GM19240 (cell line): ENCODE results near the gene FAM234B.
A peak's percentile ranks its signal among the peaks of the same experiment; 100 is the strongest.

Experiments used
- DNase-seq: peaks from one replicate; pipeline ENCODE4 v3.0.0; 2011; ENCODE audit warnings: low spot score; ENCODE audit not compliant: insufficient read length

FAM234B gene, protein sequence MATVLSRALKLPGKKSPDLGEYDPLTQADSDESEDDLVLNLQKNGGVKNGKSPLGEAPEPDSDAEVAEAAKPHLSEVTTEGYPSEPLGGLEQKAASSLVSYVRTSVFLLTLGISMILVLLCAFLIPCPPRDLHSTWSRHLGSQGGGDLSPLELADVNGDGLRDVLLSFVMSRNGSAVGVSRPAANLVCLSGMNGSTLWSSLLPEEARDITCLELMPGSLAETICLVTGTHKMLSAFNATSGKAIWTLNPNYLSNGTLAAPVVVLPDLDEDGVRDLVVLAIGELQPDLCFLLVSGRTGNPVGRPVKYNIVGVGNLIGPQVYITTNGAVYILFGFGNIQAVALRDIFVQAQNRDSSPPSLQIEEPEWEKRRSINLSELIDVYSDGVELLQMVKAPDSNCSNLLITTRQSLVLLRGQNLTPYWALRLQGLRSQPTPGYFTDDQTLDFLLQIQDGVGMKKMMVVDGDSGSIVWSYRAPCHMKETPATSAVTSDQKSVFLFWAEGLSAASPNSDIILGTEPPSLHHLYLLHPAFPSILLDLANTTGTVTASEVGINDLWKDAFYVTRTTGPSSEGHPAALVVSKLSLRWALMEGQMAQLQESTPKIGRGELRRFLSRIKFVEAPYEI

GRCh38 chr12:13044002-13044905, at the start of gene FAM234B:
Gene FAM234B (plus strand): TSS chr12:13044381. CDS start chr12:13044404, 23 bp downstream.
- peak; percentile 67 for DNase-seq

DNA sequence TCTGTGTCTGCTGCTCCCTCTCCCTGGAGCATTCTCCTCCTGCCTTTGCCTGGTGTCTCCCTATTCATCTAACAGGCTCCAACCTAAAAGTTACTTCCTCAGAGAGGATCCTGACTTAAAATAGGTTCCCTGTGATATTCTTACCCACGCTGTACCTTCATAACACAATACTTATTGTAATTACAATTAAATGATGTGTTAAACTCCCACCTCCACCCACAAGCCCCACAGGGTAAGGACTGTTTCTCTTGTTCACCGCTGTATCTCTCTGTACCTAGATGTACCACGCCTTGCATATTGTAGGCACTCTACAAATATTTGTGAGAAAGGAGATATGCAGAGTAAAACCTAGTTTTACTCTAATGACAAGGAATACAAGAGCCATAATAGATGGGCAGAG, 49.1 kb upstream of the FAM234B start:
- no peak for DNase-seq

- no peak for DNase-seq
These were observed 48.0 kb upstream of the FAM234B start for GRCh38 chr12:12996209-12996608.

DNA sequence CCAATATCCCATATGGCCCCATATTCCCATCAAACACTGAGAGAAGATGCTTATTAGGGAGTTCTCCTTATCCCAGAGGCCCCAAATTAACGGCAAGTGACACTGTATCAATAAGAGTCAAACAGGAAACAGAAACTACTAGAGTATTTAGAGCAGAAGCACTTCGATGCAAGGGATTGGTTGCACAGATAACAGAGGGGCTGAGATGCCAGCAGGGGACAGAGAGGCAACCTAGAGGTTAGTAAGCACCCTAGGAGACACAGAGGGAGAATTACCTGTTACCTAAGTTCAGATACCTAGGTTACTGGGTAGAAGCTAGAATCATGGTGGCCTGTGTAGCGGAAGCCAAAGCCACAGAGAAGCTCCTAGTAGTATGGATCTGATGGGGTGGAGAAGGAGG, 47.0 kb upstream of the FAM234B start:
- DNase-seq, result no peak

DNA sequence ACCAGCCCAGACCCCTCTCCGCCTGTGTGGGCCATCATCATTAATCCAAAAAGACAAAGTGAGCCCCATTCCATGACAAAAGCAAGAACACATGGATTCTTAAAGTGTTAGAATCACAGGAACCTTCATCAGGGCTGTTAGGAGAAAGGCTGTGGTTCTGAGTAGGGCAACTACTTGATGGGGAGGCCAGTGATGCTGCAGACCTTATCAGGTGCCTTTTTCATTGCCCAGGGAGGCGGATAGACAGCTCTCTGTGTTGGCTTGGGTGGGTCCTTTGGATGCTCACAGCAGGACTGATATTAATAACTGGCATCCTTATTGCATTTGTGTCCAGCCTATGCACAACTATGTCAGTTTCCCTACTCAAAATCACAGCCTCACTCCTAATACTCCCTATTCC, 46.4 kb upstream of the FAM234B start:
- DNase-seq, result no peak

DNA sequence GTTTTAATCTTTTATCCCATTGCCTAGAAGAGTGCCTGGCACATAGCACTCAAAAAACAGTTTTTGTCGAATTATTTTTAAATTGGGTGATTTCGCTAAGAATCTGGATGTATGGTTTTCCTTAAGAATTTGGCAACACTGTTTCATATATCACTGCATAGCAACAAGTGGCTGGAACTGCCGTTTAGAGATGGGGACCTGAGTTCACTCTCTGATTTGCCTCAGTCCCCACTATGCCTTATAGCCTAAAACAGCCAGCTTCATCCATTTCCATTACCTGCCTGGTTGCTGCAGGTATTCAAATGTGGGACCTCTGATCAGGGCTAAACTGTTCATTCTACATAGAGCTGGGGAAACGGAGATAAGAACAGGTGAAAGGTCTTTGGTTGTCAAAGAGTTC, 45.9 kb upstream of the FAM234B start:
- no peak for DNase-seq

DNA sequence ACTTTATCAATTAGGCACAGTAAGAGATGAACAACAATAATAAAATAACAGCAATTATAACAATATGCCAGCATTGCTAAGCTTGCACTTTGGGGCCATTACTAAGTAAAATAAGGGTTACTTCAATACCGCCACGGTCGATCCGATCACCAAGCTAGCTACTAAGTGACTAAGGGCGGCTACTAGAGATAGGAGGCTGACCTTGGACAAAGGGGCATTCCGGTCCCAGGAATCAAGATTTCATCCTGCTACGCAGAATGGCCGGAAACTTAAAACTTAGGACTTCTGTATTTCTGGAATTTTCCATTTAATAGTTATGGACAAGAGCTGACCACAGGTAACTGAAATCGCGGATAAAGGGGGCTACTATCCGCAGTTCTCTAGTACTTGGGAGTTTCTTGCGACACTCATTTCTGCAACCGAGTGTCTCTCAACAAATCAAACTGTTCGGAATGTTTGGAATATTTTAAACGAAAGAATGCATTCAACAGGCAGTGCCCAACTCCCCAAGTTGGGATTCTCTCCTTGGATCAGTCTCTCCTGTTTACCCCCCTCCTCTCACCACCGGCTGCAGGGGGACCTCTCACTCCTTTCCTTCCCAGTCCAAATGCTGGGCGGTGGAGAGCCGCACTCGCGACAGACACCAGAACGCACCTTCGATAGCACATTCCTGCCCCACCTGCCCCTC, 44.8 kb upstream of the FAM234B start:
- no peak for DNase-seq

DNA sequence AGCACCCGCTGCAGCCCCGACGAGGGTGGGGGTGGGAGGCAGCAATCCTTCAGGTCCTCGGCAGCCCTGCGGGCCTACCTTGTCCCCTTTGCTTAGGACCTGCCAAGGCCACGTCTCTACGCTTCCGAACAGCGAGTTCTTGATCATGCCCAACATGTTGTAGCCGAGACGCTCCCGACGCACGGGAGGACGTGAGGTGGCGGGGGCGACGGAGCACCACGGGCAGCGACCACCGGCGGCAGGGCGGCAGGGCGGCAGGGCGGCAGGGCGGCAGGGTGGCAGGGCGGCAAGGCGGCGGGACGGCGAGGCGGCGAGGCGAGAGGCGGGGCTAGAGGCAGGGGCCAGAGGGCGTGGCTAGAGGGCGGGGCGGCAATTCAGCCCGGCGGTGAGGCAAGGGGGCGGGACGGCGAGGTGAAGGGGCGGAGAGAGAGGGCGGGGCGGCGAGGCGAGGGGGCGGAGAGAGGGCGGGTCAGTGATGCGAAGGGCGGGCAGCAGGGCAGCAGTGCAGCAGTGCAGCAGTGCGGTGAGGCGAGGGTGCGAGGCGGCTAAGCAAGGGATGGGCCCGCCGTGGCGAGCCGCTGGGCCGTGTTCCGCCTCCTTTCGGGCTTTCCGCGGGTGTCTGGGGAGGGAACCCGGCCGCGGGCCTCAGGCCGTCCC, 44.1 kb upstream of the FAM234B start, which contains the start of gene HEBP1:
Gene HEBP1 (minus strand): TSS at position 307 of the 657 bp plus-strand sequence. CDS start 151 bp downstream, at position 156.
- DNase-seq, result peak; percentile 68

GRCh38 chr12:13000616-13000924, 43.6 kb upstream of the FAM234B start:
- no peak for DNase-seq

- no peak for DNase-seq
These were observed 43.0 kb upstream of the FAM234B start for GRCh38 chr12:13000925-13001774.

- DNase-seq, result no peak
These were observed 42.5 kb upstream of the FAM234B start for GRCh38 chr12:13001775-13002040.

GRCh38 chr12:13002301-13003097, 41.7 kb upstream of the FAM234B start:
- no peak for DNase-seq

GRCh38 chr12:13004361-13004760, 39.8 kb upstream of the FAM234B start:
- no peak for DNase-seq

DNA sequence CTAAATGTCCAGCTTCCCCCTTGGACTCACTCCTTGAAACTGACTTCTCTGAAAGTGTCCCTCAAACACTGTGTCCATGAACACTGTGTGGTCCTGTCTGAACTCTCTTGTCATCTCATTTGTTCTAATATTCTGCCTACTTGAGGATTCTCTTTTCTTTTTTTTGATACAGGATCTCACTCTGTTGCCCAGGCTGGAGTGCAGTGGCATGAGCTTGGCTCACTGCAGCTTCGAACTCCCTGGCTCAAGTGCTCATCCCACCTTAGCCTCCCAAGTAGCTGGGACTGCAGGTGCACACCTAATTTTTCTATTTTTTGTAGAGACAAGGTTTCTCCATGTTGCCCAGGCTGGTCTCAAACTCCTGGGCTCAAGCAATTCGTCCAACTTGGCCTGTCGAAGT, 39.2 kb upstream of the FAM234B start:
- DNase-seq, result no peak

DNA sequence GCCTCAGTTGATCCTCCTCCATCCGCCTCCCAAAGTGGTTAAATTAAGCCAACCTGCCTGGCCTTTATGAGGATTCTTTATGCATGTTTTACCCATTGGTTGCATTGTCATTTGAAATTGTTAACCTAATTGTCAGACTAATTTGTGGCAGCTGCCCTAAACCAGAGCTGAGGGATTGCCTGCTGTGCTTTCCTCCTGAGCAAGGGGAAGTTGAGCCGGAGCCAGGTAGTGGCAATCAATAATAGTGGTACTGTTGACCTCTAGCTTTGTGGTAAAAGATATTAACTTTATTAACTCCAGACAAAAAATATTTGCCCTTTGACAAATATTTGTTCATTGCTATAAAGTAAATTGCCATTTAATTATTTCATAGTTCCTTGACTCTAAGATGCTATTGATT, 38.5 kb upstream of the FAM234B start:
- no peak for DNase-seq

DNA sequence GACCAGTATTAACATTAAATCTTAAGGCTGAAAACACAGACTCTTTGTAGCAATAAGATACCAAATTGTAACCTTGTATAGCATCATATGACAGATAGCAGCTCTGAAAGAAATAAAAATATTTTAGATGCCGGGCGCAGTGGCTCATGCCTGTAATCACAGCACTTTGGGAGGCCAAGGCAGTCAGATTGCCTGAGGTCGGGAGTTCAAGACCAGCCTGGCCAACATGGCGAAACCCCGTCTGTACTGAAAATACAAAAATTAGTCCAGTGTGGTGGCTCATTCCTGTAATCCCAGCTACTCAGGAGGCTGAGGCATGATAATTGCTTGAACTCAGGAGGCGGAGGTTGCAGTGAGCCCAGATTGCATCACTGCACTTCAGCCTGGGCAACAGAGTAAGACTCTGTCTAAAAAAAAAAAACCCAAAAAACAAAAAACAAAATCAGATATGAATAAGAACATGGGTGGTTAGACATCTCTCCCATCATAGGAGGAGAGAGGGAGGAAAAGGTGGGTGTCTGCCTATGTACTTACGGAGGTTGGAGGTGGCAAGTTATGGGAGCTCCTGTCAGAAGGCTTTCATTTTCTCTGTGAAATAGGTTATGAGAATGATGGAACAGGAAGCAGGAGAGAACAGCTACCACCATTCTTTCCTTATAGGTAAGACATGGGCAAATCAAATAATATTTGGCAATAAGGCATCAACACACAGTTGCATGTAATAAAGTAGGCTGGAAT, 36.5 kb upstream of the FAM234B start:
- DNase-seq, result no peak

DNA sequence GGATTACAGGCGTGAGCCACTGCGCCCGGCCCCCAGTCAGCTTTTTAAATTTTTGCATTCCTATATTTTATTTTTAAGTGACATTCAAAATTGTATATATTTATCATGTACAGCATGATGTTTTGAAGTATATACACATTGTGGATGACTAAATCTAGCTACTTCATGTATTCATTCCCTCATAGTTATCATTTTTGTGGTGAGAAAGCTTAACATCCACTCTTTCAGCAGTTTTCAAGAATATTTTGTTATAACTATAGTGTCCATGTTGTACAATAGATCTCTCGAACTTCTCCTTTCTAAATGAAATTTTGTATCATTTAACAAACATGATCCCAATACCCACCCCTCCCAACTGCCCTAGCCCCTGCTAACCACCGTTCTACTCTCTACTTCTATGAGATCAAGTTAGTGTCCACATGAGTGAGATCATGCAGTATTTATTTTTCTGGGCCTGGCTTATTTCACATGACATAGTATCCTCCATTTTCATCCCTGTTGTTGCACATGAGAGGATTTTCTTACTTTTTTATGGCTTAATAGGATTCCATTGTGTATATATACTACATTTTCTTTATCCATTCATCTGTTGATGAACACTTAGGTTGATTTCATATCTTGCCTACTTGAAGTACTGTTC, 35.3 kb upstream of the FAM234B start:
- no peak for DNase-seq

DNA sequence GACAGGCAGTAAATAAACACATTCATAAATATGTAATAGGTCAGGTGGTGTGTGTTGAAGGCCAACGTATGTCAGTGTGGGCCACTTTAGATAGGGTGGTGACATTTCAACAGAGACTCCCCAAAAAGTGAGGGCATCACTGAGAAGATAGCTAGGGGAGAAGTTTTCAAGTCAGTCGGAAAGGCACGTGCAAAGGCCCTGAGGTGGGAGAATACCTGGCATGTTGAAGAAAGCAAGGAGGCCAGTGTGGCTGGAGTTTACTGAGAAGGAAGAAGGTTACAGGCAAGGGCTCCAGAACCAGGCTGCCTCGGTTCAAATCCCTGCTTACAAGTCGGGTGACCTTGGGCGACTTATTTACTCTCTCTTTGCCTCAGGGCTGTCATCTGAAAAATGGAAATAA, 33.1 kb upstream of the FAM234B start:
- no peak for DNase-seq
